ENCODE measurements around the gene KCNIP1.

The KCNIP1 gene

GRCh38 chr5:170769246-170769645, 265.4 kb downstream of the KCNIP1 start:
- no peak for DNase-seq (ENCODE audit: low read depth)
- TF ChIP-seq CTCF (conservative IDR thresholded peaks at IDR 0.05; ENCODE audit: low read length): no peak
- H3K4me3 ChIP-seq (ENCODE audit: low read length): no peak overlapping the region

DNA sequence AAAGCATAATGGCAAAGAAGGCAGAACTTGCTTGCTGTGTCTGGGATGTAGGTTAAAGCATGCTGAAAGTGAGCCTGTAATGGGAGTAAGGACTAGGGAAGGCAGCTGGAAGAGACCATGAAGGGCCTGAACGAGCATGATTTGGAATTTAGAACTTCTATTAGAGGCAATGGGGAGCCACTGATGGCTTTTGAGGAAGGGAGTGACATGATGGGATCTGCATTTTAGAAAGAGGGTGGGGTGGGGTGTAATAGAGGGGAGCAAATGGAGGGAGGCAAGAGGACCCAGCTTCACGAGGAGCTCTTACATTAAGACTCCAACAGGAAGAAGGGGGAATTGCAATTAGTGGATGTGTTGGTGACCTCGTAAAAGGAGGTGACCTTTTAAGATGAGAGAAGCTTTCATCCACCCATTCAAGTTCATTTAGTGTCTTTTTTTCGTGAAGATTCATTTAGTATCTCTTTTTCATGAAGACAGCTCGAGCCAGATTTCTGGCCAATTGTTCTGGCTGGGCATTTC, 266.1 kb downstream of the KCNIP1 start:
- TF ChIP-seq CTCF (conservative IDR thresholded peaks at IDR 0.05; ENCODE audit: low read length): no peak
- H3K4me3 ChIP-seq (ENCODE audit: low read length): no peak overlapping the region
- no peak for DNase-seq (ENCODE audit: low read depth)

DNA sequence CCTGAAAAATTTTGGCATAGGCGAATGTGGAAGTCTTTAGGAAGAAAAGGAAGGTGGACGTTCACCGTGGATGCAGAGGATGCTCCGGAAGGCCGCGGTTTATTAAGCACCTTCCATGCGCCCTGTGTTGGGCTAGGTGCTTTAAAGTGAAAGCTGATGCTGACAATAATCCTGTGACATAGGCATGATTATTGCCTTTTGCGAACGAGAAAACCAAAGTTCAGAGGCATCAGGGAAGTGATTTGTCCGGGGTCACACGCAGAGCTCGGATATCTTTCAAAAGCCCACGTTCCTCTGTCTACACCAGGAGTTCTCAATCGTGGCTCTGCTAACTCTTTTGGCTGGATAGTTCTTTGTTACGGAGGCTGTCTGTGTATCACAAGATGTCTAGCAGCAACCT, 267.7 kb downstream of the KCNIP1 start:
- DNase-seq (ENCODE audit: low read depth): no peak
- TF ChIP-seq CTCF (conservative IDR thresholded peaks at IDR 0.05; ENCODE audit: low read length): no peak
- no peak overlapping the region for H3K4me3 ChIP-seq (ENCODE audit: low read length)

DNA sequence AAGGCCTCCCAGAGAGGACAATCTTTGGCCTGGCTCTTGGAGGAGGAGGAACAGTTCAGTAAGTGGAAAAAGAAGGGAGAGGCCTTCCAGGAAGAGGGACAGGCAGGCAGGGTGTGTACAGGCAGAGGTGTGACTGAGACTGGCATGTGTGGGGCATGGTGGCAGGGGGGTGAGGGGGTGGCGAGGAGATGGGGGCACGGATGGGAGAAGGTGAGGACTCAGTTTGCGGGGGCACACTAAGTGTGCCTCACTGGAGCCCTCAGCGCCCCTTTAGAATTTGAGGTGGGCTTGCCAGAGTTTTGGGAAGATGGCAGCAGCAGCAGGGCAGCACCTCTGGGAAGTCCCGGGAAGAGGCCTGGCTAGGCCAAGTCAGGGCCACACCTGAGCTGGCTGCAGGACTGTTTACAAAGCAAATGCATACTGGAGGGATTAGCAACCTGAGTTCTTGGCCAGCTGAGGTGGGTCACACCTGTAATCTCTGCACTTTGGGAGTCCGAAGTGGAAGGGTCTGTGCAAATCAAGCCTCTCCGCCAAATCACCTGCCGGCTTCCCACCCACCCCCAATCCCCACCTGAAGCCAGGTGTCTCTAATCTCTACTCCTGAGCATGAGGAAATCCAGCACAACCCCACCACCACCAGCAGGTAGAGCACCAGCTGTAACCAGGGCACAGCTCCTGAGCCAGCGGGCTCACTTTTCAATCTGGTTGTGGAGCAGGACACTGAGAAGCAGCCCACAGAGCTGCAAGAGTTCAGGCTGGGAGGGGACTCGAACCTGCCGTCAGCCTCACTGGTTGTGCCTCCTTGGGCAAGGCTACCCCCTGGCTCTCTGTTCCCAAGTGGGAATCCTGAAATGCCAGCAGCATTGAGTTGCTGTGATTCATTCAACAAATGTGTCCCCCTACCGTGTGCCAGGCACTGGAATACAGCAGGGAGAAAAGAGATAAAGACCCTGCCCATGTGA, 269.5 kb downstream of the KCNIP1 start:
- TF ChIP-seq CTCF (conservative IDR thresholded peaks at IDR 0.05; ENCODE audit: low read length): no peak
- no peak overlapping the region for H3K4me3 ChIP-seq (ENCODE audit: low read length)
- no peak for DNase-seq (ENCODE audit: low read depth)

DNA sequence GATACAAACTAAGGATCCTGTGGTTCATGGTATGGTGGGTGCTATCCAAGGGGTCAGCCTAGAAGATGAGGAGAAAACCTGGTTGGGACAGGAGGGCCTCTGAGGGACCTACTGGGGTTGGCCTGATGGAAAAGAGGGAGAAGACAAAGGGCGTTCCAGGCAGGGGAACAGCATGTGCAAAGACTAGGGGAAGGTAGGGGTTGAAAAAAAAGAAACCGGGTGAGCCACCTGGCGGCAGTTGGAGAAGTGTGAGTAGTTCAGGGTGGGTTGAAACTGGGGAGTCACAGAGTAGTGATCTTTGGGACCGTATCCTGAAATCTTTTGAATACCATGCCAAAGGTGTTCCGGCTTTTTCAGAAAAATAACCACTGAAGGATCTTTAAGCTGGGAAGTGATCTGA, 271.0 kb downstream of the KCNIP1 start:
- no peak for TF ChIP-seq CTCF (conservative IDR thresholded peaks at IDR 0.05; ENCODE audit: low read length)
- DNase-seq (ENCODE audit: low read depth): no peak
- no peak overlapping the region for H3K4me3 ChIP-seq (ENCODE audit: low read length)

DNA sequence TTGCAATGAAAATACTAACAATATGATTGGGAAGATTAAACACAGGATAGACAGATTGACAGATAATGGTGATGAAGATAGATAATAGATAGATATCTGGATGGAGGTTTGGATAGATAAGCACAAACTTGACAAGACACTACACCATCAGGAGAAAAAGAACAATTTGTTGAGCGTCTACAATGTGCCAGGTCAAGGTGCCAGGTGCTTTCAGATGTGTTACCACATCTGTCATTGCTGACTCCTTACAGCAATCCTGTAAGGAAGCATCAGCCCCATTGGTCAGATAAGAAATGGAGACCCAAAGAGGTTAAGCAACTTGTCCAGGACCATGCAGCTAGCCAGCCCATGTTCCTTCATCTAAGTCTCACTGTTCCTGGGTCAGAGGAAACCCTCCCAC, 278.1 kb downstream of the KCNIP1 start:
- no peak for TF ChIP-seq CTCF (conservative IDR thresholded peaks at IDR 0.05; ENCODE audit: low read length)
- H3K4me3 ChIP-seq (ENCODE audit: low read length): no peak overlapping the region
- no peak for DNase-seq (ENCODE audit: low read depth)

DNA sequence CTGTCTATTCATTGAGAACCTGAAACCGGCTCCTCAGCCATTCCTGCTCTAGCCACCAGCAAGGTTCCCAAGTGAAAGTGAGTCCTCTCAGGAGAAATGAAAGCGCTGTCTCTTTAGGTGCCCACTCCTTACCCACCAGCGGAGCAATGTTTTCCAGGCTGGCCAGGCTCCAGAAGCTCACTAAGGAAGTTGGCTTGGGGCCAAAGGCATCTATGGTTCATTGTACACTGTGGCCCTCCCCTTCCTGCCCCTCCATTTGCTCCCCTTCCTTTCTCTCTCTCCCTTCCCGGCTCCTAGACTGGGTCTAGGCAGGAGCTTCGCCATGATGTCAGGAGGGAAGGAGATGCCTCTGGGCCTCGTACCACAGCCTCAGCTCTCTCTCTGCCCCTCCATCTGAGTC, 278.6 kb downstream of the KCNIP1 start:
- DNase-seq (ENCODE audit: low read depth): no peak
- no peak overlapping the region for H3K4me3 ChIP-seq (ENCODE audit: low read length)
- no peak for TF ChIP-seq CTCF (conservative IDR thresholded peaks at IDR 0.05; ENCODE audit: low read length)
